ENCODE measurements around the gene RASGRF2. TPM values are rescaled to one million over a fixed set of nuclear protein-coding genes. Genes with fewer than 3 reads are reported as not detected.
"Not testable (repeated sequence)": the region's sequence is repeated elsewhere in the genome, so short reads cannot be mapped to it uniquely, and the experiment has no call there.

Gene RASGRF2
- polyA plus RNA-seq, 1 donor from 2014 or later, result 0.42 TPM

DNA sequence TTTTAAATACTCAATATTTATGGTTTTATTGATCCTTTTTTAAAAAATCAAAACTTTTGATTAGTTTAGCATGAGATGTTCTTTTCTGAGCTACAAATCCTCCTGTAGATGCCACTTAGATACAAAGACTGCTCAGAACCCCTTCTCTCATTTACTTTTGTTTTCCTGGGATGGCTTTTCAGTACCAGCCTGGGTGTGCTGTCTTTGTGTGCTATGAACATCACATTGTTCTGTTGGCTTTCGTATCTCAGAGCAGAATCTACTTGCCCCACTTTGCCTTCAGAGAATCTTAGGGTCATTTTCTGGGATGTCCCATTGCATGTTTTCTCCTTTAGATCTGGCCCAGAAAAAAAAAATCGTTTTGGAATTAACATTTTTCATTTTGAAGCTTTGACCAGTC lies 85.9 kb downstream of the RASGRF2 start:
- Histone ChIP-seq H3K27ac (ENCODE audit: low read length) (no peak overlapping the region), H3F3A (ENCODE audit: insufficient read depth, low read length, poor library complexity, severe bottlenecking) (no peaks in the 10 kb centered on the region), H3K27me3 (ENCODE audit: insufficient read depth, low read depth, low read length) (no peaks in the 10 kb centered on the region), H3K9me2 (ENCODE audit: insufficient read depth, low read length) (no peaks in the 10 kb centered on the region), H3K36me3 (ENCODE audit: insufficient read depth, low read length) (no peaks in the 10 kb centered on the region), H3K4me3 (ENCODE audit: low read length) (no peak overlapping the region), H3K9me3 (ENCODE audit: low read length) (no peaks in the 10 kb centered on the region), H3K79me2 (replicated peaks; ENCODE audit: insufficient read depth, low read length) (no peaks in the 10 kb centered on the region), H2AFZ (ENCODE audit: low read depth, low read length) (no peak overlapping the region), H4K20me1 (ENCODE audit: insufficient read depth) (no peaks in the 10 kb centered on the region), H3K9ac (ENCODE audit: low read length) (no peak overlapping the region), H3K4me2 (ENCODE audit: low read length) (no peak overlapping the region)
- no peak for TF ChIP-seq EP300 (conservative IDR thresholded peaks at IDR 0.05; ENCODE audit: poor library complexity, severe bottlenecking)
- TF ChIP-seq SMC3 (conservative IDR thresholded peaks at IDR 0.05; ENCODE audit: poor library complexity), result no peak
- no peak for TF ChIP-seq MXI1 (conservative IDR thresholded peaks at IDR 0.05; ENCODE audit: poor library complexity, severe bottlenecking)

DNA sequence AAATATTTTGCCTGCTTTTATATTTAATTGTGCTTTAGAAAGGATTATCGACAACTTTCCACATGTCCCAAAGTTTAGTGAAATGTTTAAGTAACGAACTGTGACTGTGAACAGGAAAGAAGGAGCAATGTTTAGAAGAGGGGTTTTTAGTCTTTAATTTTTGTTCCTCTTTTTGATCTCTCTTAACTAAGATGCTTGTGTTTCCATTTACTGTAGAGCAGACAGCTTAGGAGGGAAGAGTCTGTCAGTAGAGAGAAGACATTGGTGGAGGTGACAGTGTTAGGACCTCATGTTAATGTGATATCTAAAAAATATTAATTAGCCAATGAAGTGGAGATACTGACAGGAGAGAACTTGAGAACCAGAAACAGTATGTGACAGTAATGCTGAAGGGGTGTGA lies 92.2 kb downstream of the RASGRF2 start:
- Histone ChIP-seq H3K36me3 (ENCODE audit: insufficient read depth, low read length) (no peaks in the 10 kb centered on the region), H3K9me2 (ENCODE audit: insufficient read depth, low read length) (no peaks in the 10 kb centered on the region), H3K9me3 (ENCODE audit: low read length) (no peaks in the 10 kb centered on the region), H3K4me3 (ENCODE audit: low read length) (no peak overlapping the region), H3K9ac (ENCODE audit: low read length) (no peak overlapping the region), H3F3A (ENCODE audit: insufficient read depth, low read length, poor library complexity, severe bottlenecking) (no peaks in the 10 kb centered on the region), H3K27ac (ENCODE audit: low read length) (no peak overlapping the region), H2AFZ (ENCODE audit: low read depth, low read length) (no peak overlapping the region), H3K27me3 (ENCODE audit: insufficient read depth, low read depth, low read length) (no peaks in the 10 kb centered on the region), H3K4me2 (ENCODE audit: low read length) (no peak overlapping the region), H4K20me1 (ENCODE audit: insufficient read depth) (no peaks in the 10 kb centered on the region), H3K79me2 (replicated peaks; ENCODE audit: insufficient read depth, low read length) (no peaks in the 10 kb centered on the region)
- TF ChIP-seq, protein P1, sequence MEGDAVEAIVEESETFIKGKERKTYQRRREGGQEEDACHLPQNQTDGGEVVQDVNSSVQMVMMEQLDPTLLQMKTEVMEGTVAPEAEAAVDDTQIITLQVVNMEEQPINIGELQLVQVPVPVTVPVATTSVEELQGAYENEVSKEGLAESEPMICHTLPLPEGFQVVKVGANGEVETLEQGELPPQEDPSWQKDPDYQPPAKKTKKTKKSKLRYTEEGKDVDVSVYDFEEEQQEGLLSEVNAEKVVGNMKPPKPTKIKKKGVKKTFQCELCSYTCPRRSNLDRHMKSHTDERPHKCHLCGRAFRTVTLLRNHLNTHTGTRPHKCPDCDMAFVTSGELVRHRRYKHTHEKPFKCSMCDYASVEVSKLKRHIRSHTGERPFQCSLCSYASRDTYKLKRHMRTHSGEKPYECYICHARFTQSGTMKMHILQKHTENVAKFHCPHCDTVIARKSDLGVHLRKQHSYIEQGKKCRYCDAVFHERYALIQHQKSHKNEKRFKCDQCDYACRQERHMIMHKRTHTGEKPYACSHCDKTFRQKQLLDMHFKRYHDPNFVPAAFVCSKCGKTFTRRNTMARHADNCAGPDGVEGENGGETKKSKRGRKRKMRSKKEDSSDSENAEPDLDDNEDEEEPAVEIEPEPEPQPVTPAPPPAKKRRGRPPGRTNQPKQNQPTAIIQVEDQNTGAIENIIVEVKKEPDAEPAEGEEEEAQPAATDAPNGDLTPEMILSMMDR (IDR thresholded peaks at IDR 0.05; ENCODE audit: poor library complexity, severe bottlenecking), result no peak
- no peak for TF ChIP-seq TAF1 (IDR thresholded peaks at IDR 0.05; ENCODE audit: low read depth)

DNA sequence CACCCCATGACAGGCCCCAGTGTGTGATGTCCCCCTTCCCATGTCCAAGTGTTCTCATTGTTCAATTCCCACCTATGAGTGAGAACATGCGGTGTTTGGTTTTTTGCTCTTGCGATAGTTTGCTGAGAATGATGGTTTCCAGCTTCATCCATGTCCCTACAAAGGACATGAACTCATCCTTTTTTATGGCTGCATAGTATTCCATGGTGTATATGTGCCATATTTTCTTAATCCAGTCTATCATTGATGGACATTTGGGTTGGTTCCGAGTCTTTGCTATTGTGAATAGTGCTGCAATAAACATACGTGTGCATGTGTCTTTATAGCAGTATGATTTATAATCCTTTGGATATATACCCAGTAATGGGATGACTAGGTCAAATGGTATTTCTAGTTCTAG lies 93.1 kb downstream of the RASGRF2 start:
- H3K9me3 ChIP-seq (ENCODE audit: low read length); H3K9ac ChIP-seq (ENCODE audit: low read length); H3K27ac ChIP-seq (ENCODE audit: low read length); H3K4me3 ChIP-seq (ENCODE audit: low read length); H4K20me1 ChIP-seq (ENCODE audit: insufficient read depth); H2AFZ ChIP-seq (ENCODE audit: low read depth, low read length); H3K27me3 ChIP-seq (ENCODE audit: insufficient read depth, low read depth, low read length); H3F3A ChIP-seq (ENCODE audit: insufficient read depth, low read length, poor library complexity, severe bottlenecking); H3K4me2 ChIP-seq (ENCODE audit: low read length); H3K79me2 ChIP-seq (replicated peaks; ENCODE audit: insufficient read depth, low read length); H3K9me2 ChIP-seq (ENCODE audit: insufficient read depth, low read length); H3K36me3 ChIP-seq (ENCODE audit: insufficient read depth, low read length): not testable (repeated sequence)

DNA sequence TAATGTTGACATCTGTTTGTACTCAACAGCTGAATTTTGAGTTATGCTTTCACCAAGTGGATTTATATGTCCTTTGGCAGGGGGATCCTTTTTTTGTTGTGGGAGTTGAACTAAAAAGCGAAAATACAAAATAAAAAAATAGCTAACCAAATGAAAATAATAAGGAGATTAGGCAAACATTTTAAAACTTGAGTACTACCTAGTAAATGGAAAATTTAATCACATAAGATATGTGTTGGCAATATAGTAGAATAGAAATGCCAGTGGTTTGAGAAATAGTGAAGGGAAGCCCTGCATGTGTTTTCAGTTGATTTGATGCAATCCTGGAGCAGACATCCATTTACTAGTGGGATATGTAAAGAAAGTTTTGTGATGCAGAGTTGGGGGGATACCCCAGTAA lies 98.0 kb downstream of the RASGRF2 start:
- Histone ChIP-seq H3K9me2 (ENCODE audit: insufficient read depth, low read length) (no peaks in the 10 kb centered on the region), H3K36me3 (ENCODE audit: insufficient read depth, low read length) (no peaks in the 10 kb centered on the region), H2AFZ (ENCODE audit: low read depth, low read length) (no peak overlapping the region), H3K4me3 (ENCODE audit: low read length) (no peak overlapping the region), H3K79me2 (replicated peaks; ENCODE audit: insufficient read depth, low read length) (no peaks in the 10 kb centered on the region), H3K27ac (ENCODE audit: low read length) (no peak overlapping the region), H3K4me2 (ENCODE audit: low read length) (no peak overlapping the region), H3K27me3 (ENCODE audit: insufficient read depth, low read depth, low read length) (no peaks in the 10 kb centered on the region), H3K9me3 (ENCODE audit: low read length) (no peaks in the 10 kb centered on the region), H3F3A (ENCODE audit: insufficient read depth, low read length, poor library complexity, severe bottlenecking) (no peaks in the 10 kb centered on the region), H3K9ac (ENCODE audit: low read length) (no peak overlapping the region), H4K20me1 (ENCODE audit: insufficient read depth) (no peaks in the 10 kb centered on the region)
- TF ChIP-seq, protein P1 (IDR thresholded peaks at IDR 0.05; ENCODE audit: poor library complexity, severe bottlenecking), result no peak
- TF ChIP-seq TAF1 (IDR thresholded peaks at IDR 0.05; ENCODE audit: low read depth), result no peak
- no peak for TF ChIP-seq SMC3 (conservative IDR thresholded peaks at IDR 0.05; ENCODE audit: poor library complexity)
- TF ChIP-seq, protein P2, sequence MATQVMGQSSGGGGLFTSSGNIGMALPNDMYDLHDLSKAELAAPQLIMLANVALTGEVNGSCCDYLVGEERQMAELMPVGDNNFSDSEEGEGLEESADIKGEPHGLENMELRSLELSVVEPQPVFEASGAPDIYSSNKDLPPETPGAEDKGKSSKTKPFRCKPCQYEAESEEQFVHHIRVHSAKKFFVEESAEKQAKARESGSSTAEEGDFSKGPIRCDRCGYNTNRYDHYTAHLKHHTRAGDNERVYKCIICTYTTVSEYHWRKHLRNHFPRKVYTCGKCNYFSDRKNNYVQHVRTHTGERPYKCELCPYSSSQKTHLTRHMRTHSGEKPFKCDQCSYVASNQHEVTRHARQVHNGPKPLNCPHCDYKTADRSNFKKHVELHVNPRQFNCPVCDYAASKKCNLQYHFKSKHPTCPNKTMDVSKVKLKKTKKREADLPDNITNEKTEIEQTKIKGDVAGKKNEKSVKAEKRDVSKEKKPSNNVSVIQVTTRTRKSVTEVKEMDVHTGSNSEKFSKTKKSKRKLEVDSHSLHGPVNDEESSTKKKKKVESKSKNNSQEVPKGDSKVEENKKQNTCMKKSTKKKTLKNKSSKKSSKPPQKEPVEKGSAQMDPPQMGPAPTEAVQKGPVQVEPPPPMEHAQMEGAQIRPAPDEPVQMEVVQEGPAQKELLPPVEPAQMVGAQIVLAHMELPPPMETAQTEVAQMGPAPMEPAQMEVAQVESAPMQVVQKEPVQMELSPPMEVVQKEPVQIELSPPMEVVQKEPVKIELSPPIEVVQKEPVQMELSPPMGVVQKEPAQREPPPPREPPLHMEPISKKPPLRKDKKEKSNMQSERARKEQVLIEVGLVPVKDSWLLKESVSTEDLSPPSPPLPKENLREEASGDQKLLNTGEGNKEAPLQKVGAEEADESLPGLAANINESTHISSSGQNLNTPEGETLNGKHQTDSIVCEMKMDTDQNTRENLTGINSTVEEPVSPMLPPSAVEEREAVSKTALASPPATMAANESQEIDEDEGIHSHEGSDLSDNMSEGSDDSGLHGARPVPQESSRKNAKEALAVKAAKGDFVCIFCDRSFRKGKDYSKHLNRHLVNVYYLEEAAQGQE (IDR thresholded peaks at IDR 0.05; ENCODE audit: borderline replicate concordance), result no peak
- no peak for TF ChIP-seq EZH2 (IDR thresholded peaks at IDR 0.05; ENCODE audit: borderline replicate concordance, insufficient read depth, low read length, poor library complexity, severe bottlenecking)
- no peak for TF ChIP-seq POLR2AphosphoS5 (IDR thresholded peaks at IDR 0.05)
- no peak for TF ChIP-seq MXI1 (conservative IDR thresholded peaks at IDR 0.05; ENCODE audit: poor library complexity, severe bottlenecking)
- no peak for TF ChIP-seq EP300 (conservative IDR thresholded peaks at IDR 0.05; ENCODE audit: poor library complexity, severe bottlenecking)
- TF ChIP-seq RAD21 (conservative IDR thresholded peaks at IDR 0.05), result no peak
